GM21447 (cell line): ENCODE data around the gene ARVCF.

Source experiments
- ATAC-seq: cut with Tn5 transposase; IDR thresholded peaks from one replicate; pipeline ENCODE4 v1.9.1; 2021; ENCODE audit not compliant: unreplicated experiment

ARVCF gene

GRCh38 chr22:20031732-20032406, 15.2 kb upstream of the ARVCF start:
- no peak for ATAC-seq

GRCh38 chr22:20029550-20030225, 13.1 kb upstream of the ARVCF start:
- no peak for ATAC-seq

GRCh38 chr22:20028855-20029549, 12.4 kb upstream of the ARVCF start:
- ATAC-seq = no peak

GRCh38 chr22:20027966-20028854, 11.6 kb upstream of the ARVCF start:
- ATAC-seq = no peak

DNA sequence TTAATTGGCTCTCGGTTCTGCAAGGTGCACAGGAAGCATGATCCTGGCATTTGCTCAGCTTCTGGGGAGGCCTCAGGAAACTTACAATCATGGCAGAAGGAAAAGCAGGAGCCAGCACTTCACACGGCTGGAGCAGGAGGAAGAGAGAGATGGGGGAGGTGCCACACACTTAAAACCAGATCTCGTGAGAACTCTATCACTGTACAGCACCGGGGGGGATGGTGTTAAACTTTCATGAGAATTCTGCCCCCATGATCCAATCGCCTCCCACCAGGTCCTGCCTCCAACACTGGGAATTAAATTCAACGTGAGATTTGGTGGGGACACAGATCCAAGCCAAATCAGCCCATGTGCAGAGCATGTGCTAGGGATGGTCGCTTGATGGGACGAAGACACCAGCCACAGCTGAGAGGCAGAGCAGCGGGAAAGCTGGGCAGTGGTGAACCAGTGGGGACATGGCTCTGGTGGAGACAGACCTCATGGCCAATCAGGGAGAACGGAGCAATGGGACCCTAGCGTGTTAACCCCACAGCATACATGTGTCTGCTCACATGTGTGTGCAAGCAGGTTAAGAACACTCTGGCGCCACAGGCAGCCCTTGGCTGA, 10.5 kb upstream of the ARVCF start:
- no peak for ATAC-seq

GRCh38 chr22:20026204-20026908, 9.7 kb upstream of the ARVCF start:
- no peak for ATAC-seq

- ATAC-seq = no peak
These were observed 9.0 kb upstream of the ARVCF start for GRCh38 chr22:20025401-20026203.

DNA sequence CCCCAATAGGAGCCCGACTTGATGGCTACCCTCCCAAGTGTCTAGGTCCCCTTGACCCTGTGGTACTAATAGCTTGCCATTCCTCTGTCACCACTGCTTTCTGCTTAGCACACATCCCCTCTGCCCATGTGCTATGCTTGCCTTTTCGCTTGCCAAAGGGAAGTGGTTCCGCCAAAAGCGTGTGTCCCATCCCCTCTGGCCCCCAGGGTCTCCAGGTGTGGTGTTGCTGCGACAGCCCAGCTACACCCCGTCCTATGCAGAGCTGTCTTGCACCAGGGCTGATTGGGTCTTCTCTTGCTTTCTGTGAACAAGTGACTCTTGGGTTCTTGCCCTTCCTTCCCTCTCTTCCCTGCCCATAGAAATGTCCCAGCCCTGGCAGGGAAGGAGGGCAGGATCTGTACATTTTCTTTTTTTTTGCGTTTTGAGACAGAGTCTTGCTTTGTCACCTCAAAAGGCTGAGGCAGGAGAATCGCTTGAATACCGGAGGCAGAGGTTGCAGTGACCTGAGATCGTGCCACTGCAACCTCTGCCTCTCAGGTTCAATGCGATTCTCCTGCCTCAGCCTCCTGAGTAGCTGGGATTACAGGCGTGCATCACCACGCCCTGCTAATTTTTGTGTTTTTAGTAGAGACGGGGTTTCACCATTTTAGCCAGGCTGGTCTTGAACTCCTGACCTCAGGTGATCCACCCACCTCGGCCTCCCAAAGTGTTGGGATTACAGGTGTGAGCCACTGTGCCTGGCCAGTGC, 8.2 kb upstream of the ARVCF start:
- no peak for ATAC-seq

DNA sequence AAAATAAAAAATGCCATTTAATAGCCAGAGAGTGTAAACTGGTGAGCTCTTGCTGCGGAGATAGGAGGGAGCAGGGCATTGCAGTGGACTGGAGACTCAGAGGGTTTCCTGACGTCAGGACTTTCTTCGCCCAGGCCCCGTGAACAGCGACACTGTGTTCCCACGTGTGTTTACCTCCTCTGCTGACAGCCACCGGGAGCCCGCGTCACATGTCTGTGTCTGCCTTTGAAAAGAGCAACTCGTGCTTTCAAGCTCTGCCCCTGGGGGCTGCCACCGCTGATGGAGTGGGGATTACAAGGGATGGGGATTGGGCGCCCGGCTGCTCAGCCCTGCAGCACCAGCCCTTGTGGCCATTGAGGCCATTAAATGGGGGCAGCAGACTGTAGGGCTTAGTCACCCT, 7.6 kb upstream of the ARVCF start:
- ATAC-seq = no peak

GRCh38 chr22:20022978-20023613, 6.5 kb upstream of the ARVCF start:
- ATAC-seq = no peak

- no peak for ATAC-seq
These were observed 5.8 kb upstream of the ARVCF start for GRCh38 chr22:20022231-20022977.

- peak; percentile 11 for ATAC-seq
These were observed 4.9 kb upstream of the ARVCF start for GRCh38 chr22:20021196-20022181.

DNA sequence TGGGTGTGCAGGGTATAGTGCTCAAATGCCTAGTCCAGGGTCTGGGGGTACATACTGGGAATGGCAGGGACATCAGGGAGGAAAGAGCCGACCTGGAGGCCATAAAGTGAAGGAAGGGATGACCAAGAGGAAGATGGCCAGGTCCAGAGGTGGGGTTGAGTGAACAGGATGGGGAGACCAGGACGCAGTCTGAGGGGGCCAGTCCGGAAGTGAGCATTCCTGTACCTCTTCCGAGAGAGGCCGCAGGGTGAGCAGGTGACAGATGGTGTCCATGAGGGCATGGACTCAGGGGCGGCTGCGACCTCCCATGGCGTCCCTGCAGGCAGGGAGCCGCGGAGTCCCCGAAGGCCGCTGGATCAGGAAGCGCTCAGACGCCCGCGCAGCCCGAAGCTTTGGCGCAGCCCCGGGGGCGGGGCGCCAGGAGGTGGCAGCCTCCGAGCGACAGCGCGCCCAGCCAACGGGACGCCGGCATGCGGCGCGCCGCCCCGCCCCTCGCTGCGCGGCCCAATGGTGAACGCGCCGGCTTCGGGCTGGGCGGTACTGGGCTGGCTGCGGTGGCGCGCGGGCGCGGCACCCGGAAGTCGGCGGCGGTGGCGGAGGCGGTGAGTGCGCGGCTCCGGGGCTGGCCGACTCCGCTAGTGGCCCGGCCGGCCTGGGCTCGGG, 4.0 kb upstream of the ARVCF start, which contains the start of gene TANGO2:
Gene TANGO2, plus strand, starts transcription at position 578 of the 663 bp plus-strand sequence. CDS start 15,689 bp downstream, outside the sequence.
- ATAC-seq = peak; percentile 61

- ATAC-seq = no peak
These were observed 3.3 kb upstream of the ARVCF start for GRCh38 chr22:20019661-20020532.

GRCh38 chr22:20018001-20018400, 1.4 kb upstream of the ARVCF start:
- no peak for ATAC-seq
